GM18870 (cell line): ENCODE results near the gene RNPEPL1.
"Not testable (repeated sequence)": the region's sequence is repeated elsewhere in the genome, so short reads cannot be mapped to it uniquely, and the experiment has no call there.

Experiments used
- ATAC-seq: cut with Tn5 transposase; IDR thresholded peaks from one replicate; pipeline ENCODE4 v1.9.1; 2021; ENCODE audit warnings: moderate library complexity; ENCODE audit not compliant: unreplicated experiment

Gene RNPEPL1

DNA sequence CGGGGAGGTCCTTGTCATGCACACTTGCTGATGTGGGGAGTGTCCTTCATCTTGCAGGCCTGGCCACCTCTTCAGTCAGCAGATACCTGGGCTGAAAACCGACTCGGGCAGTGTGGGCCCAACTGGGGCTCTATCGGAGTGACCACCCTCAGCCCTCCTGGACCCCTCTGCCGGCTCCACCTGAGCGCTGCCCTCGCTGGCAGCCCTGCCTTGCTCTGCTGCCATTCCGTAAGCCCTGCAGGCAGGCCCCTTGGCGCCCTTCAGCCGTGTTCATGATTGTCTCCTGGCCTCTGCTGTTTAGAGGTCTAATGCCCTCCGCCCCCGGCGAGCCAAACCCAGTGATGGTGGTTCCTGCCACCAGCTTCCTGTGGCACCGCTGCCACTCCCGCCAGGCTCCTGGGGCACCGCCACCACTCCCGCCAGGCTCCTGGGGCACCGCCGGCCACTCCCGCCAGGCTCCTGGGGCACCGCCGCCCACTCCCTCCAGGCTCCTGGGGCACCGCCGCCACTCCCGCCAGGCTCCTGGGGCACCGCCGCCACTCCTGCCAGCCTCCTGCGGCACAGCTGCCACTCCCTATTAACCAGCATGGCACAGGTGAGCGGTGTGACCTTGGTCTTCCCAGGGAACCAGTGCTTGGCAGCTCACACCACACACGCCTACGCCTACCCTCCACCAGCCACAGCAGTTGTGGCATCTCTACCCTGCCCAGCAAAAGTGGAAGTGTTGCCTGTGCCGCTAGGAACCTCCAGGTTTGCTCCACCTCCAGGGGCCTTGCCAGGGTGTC, 34.2 kb downstream of the RNPEPL1 start:
- ATAC-seq, result no peak

DNA sequence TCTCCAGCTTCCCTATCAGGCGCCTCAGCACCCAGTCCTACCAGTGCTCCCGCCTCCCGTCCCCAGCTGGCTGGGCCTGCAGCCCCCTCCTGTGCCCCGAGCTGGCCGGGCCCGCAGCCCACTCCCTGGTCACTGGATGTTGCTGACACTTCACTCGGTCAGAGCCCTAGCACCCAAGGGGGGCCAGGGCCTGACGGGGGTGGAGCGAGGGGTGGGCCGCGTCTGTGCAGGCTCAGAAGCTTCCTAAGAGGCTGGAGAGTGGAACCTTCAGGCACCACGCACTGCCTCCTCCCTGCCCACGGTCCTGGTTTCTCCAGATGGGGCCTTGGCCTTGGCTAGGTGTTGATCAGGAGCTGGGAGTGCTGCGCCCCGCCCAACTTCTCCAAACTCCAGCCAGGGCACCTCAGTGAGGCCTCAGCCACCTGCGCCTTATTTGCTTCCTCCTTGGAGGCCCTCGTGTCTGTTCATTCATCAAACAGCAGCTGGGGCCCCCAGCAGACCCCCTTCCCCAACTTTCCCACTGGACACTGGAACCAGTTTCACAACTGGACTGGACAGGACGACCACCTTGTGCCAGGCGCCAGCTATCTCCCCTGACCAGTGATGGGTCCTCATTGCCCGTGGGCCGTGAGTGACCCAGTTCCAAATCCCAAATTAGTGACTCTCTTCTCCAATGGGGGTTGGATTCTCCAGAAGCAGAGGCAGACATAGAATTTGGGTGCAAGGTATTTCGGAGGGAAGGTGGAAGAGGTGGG, 35.0 kb downstream of the RNPEPL1 start:
- no peak for ATAC-seq

DNA sequence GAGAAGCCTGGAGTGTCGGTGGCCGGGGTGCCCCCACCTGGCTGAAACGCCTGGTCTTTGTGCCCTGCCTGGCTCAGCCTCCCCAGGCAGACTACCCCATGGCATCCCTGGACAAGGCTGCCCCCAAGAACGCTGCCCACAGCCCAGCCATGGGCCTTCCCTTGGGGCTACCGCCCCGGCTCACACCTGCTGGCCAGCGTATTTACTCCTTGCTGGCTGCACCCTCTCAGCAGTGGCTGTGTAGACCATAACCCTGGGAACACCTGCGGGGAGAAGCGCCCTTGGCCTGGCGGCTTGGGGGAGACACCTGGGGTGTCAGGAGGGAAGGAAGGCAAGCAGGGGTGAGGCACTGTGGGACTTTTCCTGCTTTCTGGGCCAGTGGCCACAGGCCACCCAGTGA, 35.6 kb downstream of the RNPEPL1 start:
- ATAC-seq, result no peak

DNA sequence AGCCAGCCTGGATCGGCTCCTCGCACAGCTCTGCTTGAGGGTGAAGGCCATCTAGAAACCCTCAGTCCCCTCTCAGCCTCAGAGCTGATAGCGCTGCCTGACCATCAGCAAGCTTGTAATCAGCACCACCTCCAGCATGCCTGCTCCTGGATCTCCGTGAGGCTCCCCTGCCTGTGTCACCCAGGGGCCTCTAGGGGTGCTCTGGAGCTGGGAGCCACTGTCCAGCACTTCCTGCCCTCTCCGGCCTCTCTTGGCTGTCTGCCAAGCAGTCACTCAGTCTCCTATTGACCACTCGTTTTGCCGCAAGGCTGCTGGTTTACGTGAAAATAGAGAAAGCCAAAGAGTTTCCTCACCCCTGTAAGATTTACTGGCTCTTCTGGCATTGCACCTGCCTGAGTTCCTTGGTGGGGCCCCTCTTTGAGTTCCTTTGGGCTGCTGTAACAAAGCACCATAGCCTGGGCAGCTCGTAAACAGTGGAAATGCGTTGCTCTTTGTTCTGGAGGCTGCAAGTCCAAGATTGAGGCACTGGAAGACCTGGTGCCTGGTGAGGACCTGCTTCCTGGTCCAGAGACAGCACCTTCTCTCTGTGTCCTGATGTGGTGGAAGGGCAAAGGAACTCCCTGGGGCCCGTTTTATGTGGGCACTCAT, 36.1 kb downstream of the RNPEPL1 start:
- ATAC-seq, result no peak

DNA sequence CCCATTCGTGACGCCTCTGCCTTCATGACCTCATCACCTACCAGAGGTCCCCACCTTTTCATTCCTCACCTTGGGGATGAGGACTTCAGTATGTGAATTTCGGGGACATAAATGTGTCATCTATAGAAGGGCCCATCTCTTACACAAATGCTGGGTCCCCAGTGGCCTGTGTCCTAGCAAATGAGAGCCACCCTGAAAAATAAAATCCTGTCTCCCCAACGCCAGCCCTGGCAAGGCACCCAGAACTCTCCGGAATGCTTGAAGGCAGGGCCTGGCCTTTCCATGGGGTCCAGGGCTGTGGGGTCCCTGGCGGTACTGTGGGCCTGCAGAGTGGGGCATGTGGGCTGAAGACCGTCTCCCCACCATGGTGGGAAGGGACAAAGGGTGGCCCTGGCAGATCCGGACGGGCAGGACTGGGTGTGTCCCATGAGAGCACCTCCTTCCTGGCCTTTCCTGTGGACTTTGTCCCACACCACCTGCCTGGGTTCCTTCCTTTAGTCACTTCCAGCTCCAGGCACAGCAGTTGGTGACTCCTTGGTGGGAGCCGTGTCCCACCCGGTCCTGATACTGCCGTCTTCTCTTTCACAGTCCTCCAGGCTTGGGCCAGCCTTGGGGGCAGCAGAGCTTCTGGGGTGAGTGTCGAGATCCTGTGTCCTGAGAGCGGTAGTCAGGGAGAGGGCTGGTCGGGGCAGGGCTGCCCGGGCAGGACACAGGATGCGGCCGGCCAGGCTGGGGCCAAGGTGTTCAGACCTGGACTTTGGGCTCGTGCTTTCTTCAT, 36.8 kb downstream of the RNPEPL1 start:
- ATAC-seq, result no peak

DNA sequence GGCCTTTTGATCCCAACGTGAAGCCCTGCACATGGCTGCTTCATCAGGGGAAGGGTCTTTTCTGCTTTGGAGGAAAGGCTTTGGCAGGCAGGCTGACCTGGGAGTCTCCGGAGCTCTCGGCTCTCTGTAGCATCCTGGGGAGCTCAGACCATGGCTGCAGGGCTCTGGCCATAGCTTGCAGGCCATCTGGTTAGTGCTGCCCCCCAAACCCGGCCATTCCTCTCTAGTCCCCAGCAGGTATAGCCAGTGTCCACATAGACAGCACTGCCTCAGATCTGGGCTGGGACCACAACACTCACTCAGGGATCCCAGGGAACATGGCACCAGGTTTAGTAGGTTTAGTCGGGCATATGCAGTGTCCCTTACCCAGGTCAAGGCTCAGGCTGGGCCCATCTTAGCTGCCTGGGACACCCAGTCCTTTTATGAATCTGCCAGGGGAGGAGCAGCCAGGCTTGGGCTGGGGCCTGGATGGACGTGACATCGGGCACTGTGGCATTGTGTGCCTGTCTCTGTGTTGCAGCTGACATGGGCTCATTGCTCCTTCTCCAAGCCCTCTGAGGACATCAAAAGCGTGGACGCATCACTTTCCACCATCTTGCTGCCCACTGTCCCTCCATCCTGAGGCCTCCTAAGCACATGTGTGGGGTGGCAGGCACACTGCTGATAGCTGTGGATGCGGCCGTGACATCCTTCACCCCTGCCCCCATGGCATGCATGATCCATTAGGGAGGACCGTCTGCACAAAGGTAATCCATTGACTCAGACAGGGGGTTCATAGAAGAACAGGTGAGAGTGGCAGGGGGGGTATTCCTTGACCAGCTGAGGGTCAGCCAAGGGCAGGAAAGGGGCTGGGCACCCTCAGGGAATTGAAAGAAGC, 37.8 kb downstream of the RNPEPL1 start:
- ATAC-seq, result no peak

DNA sequence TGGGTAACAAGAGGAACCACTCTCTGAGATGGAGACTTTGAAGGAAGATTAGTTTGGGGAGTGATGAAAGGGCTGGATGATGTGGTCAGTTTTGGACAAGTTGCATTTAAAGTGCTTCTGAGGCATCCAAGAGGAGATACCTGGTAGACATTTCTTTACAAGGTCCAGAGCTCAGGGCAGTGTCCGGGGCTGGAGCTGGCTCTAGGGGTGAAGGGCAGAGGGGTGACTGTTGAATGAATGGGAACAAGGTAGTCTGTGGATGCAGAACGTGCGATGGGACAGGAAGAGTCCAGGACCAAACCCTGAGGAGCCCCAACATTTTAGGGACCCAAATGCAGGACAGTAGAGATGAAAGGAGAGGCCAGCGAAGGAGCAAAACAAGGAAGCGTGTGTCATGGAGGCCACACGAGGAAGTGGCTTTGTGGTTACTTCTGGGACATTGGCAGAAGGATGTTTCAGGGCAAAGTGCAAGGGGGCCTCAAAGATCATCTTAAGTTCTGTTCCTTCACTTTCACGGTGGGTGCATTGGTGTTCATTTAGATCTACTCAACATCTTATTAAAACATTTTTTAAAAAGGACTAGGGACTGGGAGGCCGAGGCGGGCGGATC, 43.4 kb downstream of the RNPEPL1 start:
- no peak for ATAC-seq

DNA sequence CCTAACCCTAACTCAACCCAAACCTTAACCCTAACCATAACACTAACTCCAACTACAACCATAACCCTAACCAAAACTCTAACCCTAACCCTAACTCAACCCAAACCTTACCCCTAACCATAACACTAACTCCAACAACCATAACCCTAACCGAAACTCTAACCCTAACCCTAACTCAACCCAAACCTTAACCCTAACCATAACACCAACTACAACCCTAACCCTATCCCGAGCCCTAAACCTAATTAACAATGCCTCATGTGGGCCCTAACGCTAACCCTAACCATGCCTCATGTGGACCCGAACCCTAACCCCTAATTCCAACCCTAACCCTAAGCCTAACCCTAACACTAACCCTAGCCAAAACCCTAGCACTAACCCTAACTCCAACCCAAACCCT, 45.5 kb downstream of the RNPEPL1 start:
- ATAC-seq, result no peak

DNA sequence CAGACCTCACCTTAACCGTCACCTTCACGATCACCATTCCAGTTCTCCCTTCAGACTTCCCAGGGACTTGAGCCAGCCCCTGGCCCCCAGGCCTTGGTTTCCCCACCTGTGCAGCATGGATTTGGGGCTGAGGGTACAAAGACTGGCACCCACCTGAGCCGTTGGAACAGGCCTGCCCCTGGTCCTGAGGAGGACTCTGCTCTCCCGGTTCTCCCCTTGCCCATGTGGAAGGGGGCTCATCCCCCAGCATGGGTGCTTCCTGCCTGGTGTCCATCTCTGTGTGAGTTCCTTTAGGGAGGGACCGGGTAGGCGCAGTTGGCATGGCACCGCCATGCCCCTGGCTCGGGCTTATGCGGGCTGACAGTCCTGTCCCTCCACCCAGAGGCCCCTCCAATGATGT, 46.1 kb downstream of the RNPEPL1 start:
- no peak for ATAC-seq

DNA sequence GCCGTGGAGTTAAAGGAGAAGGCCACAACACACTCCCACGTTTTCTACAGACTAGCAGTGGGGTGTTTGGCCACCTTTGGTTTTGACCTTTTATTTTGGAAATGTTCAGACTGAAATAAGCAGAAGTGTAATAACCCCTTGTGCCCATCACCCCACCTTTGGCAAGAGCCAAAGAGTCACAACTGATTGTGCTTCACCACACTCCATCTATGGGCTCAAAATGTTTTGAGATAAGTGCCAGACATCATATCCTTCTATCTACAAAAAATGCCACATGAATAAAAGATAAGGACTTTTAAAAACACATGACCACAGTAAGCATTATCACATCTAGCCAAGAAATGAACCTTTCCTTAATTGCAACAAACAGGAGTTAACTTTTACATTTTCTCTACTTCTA, 47.1 kb downstream of the RNPEPL1 start:
- no peak for ATAC-seq

DNA sequence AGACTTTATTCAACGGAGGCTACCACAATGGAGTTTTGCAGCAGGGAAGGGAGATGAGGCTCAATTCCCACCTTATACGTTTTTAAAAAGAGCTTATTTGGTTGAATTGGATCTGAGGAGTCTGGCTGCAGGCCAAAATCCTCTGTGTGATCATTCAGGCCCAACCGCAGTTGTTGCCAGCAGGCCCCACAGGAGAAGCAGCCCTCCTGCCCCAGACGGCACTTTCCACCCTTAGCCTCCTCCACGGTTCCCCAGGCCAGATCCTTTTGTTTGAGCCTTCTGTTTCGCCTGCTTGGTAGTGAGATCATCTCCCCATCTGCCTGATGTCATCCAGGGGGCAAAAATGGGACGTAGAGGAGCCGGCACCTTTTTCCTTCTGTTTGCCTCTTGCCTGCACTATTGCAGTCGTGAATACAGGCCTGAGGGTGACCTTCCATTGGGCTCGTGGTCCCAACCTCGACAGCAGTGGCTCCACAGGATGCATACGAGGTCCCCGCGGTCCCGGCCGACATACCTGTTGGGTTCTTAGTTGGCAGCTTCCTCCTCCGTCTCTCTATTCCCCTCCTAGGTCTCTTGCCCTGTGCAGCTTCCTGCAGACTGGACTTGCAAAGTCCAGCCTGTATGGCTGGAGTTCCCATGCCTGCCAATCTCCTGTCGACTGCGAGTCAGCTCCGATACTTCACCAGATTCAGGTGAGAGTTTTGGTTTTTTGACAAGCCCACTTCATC, 47.7 kb downstream of the RNPEPL1 start:
- ATAC-seq, result no peak

DNA sequence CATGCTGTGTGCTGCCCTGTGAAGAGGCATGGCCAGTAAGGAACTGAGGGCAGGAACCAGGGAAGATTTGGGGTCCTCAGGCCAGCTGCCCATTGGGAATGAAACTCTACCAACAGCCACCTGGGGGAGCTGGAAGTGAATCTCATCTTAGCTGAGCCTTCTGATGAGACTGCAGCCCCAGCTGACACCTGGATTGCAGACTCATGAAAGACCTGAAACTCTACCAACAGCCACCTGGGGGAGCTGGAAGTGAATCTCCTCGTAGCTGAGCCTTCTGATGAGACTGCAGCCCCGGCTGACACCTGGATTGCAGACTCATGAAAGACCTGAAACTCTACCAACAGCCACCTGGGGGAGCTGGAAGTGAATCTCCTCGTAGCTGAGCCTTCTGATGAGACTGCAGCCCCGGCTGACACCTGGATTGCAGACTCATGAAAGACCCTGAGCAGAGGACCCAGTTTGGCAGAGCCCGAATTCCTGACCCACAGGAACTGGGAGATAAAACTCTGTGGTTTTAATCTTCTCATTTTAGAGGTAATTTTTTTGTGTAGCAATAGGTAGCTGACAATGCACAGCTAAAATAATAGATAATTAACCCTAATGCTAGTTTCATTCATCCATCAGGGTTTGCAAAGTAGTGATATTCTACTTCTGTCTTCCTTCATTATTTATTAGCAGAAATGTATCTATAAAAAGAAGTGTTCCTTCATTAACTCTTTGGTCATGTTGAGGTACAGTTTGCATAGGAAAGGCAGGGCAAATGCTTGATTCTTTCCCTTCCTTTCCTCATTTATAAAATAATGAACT, 48.8 kb downstream of the RNPEPL1 start:
- ATAC-seq, result not testable (repeated sequence)

DNA sequence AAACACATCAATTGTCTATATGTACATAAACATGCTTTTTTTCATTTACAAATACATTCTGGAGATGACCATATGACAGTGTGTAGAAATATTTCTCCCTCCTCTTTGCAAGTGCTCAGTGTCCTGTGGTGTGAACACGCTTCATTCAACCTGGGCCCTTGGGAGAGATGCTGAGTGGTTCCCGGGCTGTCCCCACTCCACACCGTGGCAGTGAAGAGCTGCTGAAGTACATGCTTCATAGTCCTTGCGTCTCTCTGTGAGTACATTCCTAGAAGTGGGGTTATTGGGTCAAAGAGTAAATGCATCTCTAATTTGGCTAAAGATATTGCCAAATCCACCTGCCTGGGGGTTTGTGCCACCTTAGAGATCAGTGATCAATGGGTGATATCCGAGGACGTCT, 50.5 kb downstream of the RNPEPL1 start:
- no peak for ATAC-seq

DNA sequence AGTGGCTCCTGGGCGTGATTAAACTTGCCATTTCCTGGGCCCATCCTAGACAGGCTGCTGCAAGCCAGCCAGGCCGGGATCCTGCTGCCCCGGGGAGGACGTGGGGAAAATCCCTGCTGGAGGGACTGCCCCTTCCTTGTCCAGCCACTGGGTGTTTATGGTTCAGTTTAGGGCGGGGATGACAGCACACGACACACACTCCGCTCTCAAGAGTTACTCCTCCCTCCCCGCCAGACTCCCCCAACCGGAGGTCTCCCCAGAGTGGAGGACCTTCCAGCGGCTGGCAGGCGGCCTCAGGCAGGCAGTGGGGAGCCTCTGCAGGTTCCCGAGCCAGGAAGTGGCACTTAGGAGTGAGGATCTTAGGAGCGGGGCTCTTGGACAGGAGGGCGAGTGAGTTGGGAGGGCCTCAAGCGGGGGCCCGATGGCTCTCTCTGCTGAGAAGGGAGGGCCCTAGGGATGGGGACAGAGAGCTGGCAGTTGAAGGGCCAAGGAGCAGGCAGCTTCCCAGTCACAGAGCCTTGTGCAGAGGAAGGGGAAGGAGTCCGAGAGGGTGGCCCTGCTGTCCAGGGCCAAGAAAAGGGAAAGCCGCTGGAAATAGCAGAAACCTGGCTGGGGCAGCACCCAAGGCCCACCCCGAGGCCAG, 51.3 kb downstream of the RNPEPL1 start:
- ATAC-seq, result no peak

DNA sequence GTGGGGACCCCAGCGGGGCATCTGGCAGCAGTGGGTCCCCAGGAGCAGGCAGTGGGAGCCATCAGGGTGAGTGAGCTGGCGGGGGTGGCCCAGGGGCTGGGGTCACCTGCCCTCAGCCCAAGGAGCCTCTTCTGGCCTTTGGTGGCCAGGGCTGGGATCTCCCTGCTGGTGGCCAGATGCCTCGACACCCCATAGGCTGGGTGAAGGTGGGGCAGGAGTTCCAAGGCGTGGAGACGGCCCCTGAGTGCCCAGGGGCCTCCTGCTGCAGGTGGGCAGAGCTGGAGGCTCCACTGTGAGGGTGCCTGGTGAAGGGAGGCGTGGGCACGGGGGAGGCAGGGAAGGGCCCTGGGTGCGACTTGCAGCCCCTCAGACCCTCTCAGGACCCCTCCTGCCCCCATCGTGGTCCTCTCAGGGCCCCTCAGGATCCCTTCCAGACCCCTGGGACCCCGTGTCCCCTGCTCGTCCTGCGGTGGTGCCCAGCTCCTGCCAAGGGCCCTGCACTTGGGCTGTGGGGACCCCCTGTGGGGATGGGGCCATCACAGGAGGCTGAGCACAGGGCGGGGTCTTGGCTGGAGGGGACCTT, 52.0 kb downstream of the RNPEPL1 start:
- no peak for ATAC-seq

DNA sequence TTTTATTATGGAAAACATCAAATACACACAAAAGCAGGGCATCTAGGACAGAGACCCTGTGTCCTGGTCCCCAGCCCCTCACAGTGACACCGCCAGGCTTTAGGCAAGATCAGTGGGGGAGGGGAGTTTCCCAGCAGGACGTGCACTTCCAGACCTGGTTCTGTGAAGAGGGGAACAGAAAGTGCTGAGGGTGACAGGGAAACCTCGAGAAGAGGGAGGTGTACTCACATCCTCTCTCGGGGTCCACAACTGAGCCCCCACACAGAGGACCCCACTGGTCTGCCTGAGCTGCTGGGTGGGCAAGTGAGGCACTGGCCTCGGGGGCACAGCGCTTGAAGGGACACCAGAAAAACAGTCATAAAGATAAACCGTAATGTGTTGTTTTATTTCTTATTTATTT, 52.6 kb downstream of the RNPEPL1 start:
- no peak for ATAC-seq

DNA sequence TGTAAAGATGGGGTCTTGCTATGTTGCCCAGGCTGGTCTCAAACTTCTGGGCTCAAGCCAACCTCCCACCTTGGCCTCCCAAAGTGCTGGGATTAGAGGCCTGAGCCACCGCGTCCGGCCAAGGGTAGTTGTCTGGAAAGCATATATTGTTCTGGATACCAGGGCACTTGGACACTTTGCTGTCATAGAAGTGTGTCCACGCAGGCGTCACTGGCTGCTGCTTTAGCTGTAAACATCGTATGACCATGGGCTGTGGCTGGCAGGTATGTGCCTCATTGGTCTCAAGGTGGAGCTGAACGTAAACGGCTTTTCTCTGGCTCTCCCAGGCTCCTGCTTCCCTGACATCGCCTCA, 53.8 kb downstream of the RNPEPL1 start:
- ATAC-seq, result no peak
